HCT116 (cell line): ENCODE measurements around the gene CSN2. TPM values are rescaled to one million over a fixed set of nuclear protein-coding genes. Genes with fewer than 3 reads are reported as not detected.

Source experiments
- ATAC-seq: fragments of 200-7000 bp; cut with Tn5 transposase; 2 replicates; pipeline ENCODE4 v1.9.1; 2020; ENCODE audit warnings: mild to moderate bottlenecking, moderate library complexity
- BruUV-seq: library from RNA; stranded (reverse); fragments of 400-500 nt; replicated peaks from 2 replicates; lab custom pipeline; 2021; lab: Mats Ljungman, UMichigan
- CTCF ChIA-PET: fragments of 300-600 bp; sonication (Branson Sonifier 250); formaldehyde crosslinking; loops from one replicate; lab custom pipeline; 2021; ENCODE audit warnings: antibody characterized with exemption; lab: Charles Lee
- POLR2A ChIA-PET: fragments of 300-600, 350-600 bp; sonication (Branson Sonifier 250); formaldehyde crosslinking; loops from one replicate; lab custom pipeline; 2021; ENCODE audit warnings: antibody characterized with exemption; lab: Charles Lee
- RAD21 ChIA-PET, 2 experiments: fragments of 300-600 bp; sonication (Branson Sonifier 250); formaldehyde crosslinking; loops; one replicate each; lab custom pipeline; 2023; ENCODE audit warnings: low total read pairs in 2 of 2; ENCODE audit not compliant: uncharacterized antibody in 2 of 2, unreplicated experiment in 2 of 2, low non-redundant PET in 1 of 2; lab: Charles Lee
- DNase-seq: peaks from one replicate; pipeline ENCODE4 v3.0.0-alpha.2; 2010; ENCODE audit warnings: low read depth, low spot score
- H2AFZ ChIP-seq: fragments of 200-600 bp; shearing (Covaris generic), sonication (generic); 2 replicates; pipeline ENCODE4 v1.6.1; 2017; ENCODE audit warnings: low read depth, mixed run types, mixed read lengths, antibody characterized with exemption, low read length; ENCODE audit not compliant: poor library complexity, severe bottlenecking
- H3K27ac ChIP-seq: 2 replicates; pipeline ENCODE4 v1.5.1; 2012; ENCODE audit warnings: low read depth, low read length
- H3K27me3 ChIP-seq: fragments of 200-600 bp; sonication (generic); 2 replicates; pipeline ENCODE4 v1.6.1; 2016; ENCODE audit warnings: mixed run types, low read length, mixed read lengths; ENCODE audit not compliant: insufficient read depth
- H3K36me3 ChIP-seq, 2 experiments: fragments of 200-500 bp in 1 of 2; fragments of 200-600 bp in 1 of 2; sonication (Bioruptor generic) in 1 of 2; sonication (generic) in 1 of 2; 2 replicates each; pipeline versions ENCODE4 v1.5.1 to v1.6.1; 2014 to 2016; ENCODE audit warnings: low read length in 2 of 2, inconsistent platforms in 1 of 2, mixed read lengths in 1 of 2, mixed run types in 1 of 2; ENCODE audit not compliant: insufficient read depth in 2 of 2, control insufficient read depth in 1 of 2
- H3K4me1 ChIP-seq, 2 experiments: fragments of 200-600 bp in 1 of 2; sonication (generic) in 1 of 2; 2 replicates each; pipeline versions ENCODE4 v1.5.1 to v1.6.1; 2012 to 2017; ENCODE audit warnings: low read length in 2 of 2, inconsistent platforms in 1 of 2, mild to moderate bottlenecking in 1 of 2, mixed read lengths in 1 of 2, mixed run types in 1 of 2, moderate library complexity in 1 of 2; ENCODE audit not compliant: insufficient read depth in 2 of 2, control insufficient read depth in 1 of 2
- H3K4me2 ChIP-seq: fragments of 200-600 bp; sonication (generic); 2 replicates; pipeline ENCODE4 v1.6.1; 2017; ENCODE audit warnings: mixed run types, low read length, mixed read lengths
- H3K4me3 ChIP-seq, 2 experiments: fragments of 200-600 bp in 1 of 2; sonication (generic) in 1 of 2; replicated peaks in 1 of 2; 2 replicates each; pipeline ENCODE4 v1.5.1; 2011 to 2016; ENCODE audit warnings: low read length in 2 of 2, control low read depth in 1 of 2, low read depth in 1 of 2, mild to moderate bottlenecking in 1 of 2, mixed read lengths in 1 of 2, mixed run types in 1 of 2
- H3K79me2 ChIP-seq: fragments of 200-600 bp; sonication (generic); 2 replicates; pipeline ENCODE4 v1.6.1; 2017; ENCODE audit warnings: mild to moderate bottlenecking, mixed run types, low read length, moderate library complexity, mixed read lengths; ENCODE audit not compliant: insufficient read depth
- H3K9ac ChIP-seq: fragments of 200-600 bp; sonication (generic); 2 replicates; pipeline ENCODE4 v1.6.1; 2016; ENCODE audit warnings: low read length, mixed read lengths
- H3K9me2 ChIP-seq: fragments of 200-600 bp; sonication (generic), shearing (Covaris generic); 2 replicates; pipeline ENCODE4 v1.6.1; 2017; ENCODE audit warnings: mixed run types, mild to moderate bottlenecking, moderate library complexity; ENCODE audit not compliant: insufficient read depth
- H3K9me3 ChIP-seq, 2 experiments: fragments of 200-500 bp in 1 of 2; fragments of 200-600 bp in 1 of 2; sonication (Bioruptor generic) in 1 of 2; sonication (generic) in 1 of 2; 2 replicates each; pipeline ENCODE4 v1.6.1; 2014 to 2017; ENCODE audit warnings: low read length in 2 of 2, mixed read lengths in 2 of 2, inconsistent platforms in 1 of 2, low read depth in 1 of 2, mild to moderate bottlenecking in 1 of 2, mixed run types in 1 of 2, moderate library complexity in 1 of 2; ENCODE audit not compliant: control insufficient read depth in 1 of 2, insufficient read depth in 1 of 2
- H4K20me1 ChIP-seq: fragments of 200-600 bp; sonication (generic), shearing (Covaris generic); 2 replicates; pipeline ENCODE4 v1.6.1; 2017; ENCODE audit warnings: mixed run types, mild to moderate bottlenecking, moderate library complexity; ENCODE audit not compliant: insufficient read depth
- ATF3 ChIP-seq: IDR thresholded peaks from 2 replicates; pipeline ENCODE4 v1.6.1; 2012
- CEBPB ChIP-seq: IDR thresholded peaks from 2 replicates; pipeline ENCODE4 v1.6.1; 2012; ENCODE audit warnings: low read depth
- CTCF ChIP-seq, 3 experiments: fragments of 200-600 bp in 1 of 3; sonication (generic) in 1 of 3; IDR thresholded peaks in 2 of 3; conservative IDR thresholded peaks in 1 of 3; 2 replicates each; pipeline ENCODE4 v1.5.1; 2012 to 2017; ENCODE audit warnings: low read depth in 2 of 3, low read length in 2 of 3, antibody characterized with exemption in 1 of 3, borderline replicate concordance in 1 of 3, control low read depth in 1 of 3, mild to moderate bottlenecking in 1 of 3, mixed read lengths in 1 of 3, mixed run types in 1 of 3, moderate library complexity in 1 of 3; ENCODE audit not compliant: insufficient read depth in 1 of 3
- EGR1 ChIP-seq: IDR thresholded peaks from 2 replicates; pipeline ENCODE4 v1.6.1; 2012; ENCODE audit warnings: low read depth
- POLR2A ChIP-seq: IDR thresholded peaks from 2 replicates; pipeline ENCODE4 v1.7.0; 2011; ENCODE audit warnings: borderline replicate concordance; ENCODE audit not compliant: insufficient read depth, insufficient read length; ENCODE audit errors: extremely low read depth
- POLR2AphosphoS5 ChIP-seq: IDR thresholded peaks from 2 replicates; pipeline ENCODE4 v1.6.1; 2011; ENCODE audit warnings: mild to moderate bottlenecking, low read depth, low read length, moderate library complexity
- TCF7L2 ChIP-seq: IDR thresholded peaks from 2 replicates; pipeline ENCODE4 v1.7.0; 2011; ENCODE audit warnings: borderline replicate concordance, inconsistent platforms; ENCODE audit not compliant: insufficient read depth, insufficient read length; ENCODE audit errors: extremely low read depth
- YY1 ChIP-seq: IDR thresholded peaks from 2 replicates; pipeline ENCODE4 v1.6.1; 2011; ENCODE audit warnings: low read length, low read depth, moderate library complexity, mild to moderate bottlenecking; ENCODE audit not compliant: insufficient replicate concordance; ENCODE audit errors: extremely low read depth
- ZFX ChIP-seq: fragments of 450-650 bp; IDR thresholded peaks from 2 replicates; pipeline ENCODE4 v1.6.1; 2017
- intact Hi-C: fragments of 100-400 bp; cut with micrococcal nuclease; formaldehyde crosslinking; loops from 2 replicates; pipeline ENCODE4 v1.10.0; 2022
- total RNA-seq: library from RNA; stranded (reverse); gene quantifications from one replicate; pipeline ENCODE4 v1.2.1, GENCODE V29; 2021; ENCODE audit not compliant: unreplicated experiment

Gene CSN2
- total RNA-seq, 1 experiment from 2014 or later: not detected

- no peaks in the 10 kb centered on the region for H3K4me1 ChIP-seq
- intact Hi-C loops: no loop called here
- H3K27ac ChIP-seq: no peak within 1 kb of the TSS
- DNase-seq (no peak), ATAC-seq (no peak)
- BruUV-seq: no TSS peak
- H3K36me3 ChIP-seq: no peaks in the 10 kb centered on the region
- no peak within 1 kb of the TSS for H3K4me3 ChIP-seq
- TF ChIP-seq TCF7L2 (no peak), CEBPB (no peak), EGR1 (no peak), POLR2A (no peak), CTCF (IDR thresholded peaks at IDR 0.05 in 2 of 3, conservative IDR thresholded peaks at IDR 0.05 in 1 of 3; ENCODE audit: borderline replicate concordance in 1 of 3, insufficient read depth in 1 of 3, low read depth in 2 of 3, low read length in 2 of 3) (no peak), POLR2AphosphoS5 (no peak), ZFX (no peak), ATF3 (no peak), YY1 (no peak)
- H3K9me2 ChIP-seq: peaks cover 4% of the 10 kb centered on the region; the same call in 1 of the 2 replicates
- H3K4me2 ChIP-seq: no peak within 1 kb of the TSS
- H3K79me2 ChIP-seq: no peaks in the 10 kb centered on the region
- H3K9me3 ChIP-seq: no peaks in the 10 kb centered on the region
- CTCF ChIA-PET: no interaction called here
- RAD21 ChIA-PET: no interaction called here
- H4K20me1 ChIP-seq: no peaks in the 10 kb centered on the region
- POLR2A ChIA-PET: no interaction called here
- H3K27me3 ChIP-seq: no peaks in the 10 kb centered on the region
- no peak within 1 kb of the TSS for H2AFZ ChIP-seq
- no peak within 1 kb of the TSS for H3K9ac ChIP-seq
These were observed 30.0 kb upstream of the CSN2 start, which contains the start of gene STATH for GRCh38 chr4:69995526-69996016. Gene STATH (plus strand): TSS chr4:69995966. CDS start chr4:69998438, 2,472 bp downstream.
